H1 (cell line): ENCODE results near the gene TAF8. TPM values are rescaled to one million over a fixed set of nuclear protein-coding genes. Genes with fewer than 3 reads are reported as not detected.

Source experiments
- CTCF ChIA-PET: fragments of 300-600 bp; sonication (Branson Sonifier 250); formaldehyde crosslinking; loops from one replicate; lab custom pipeline; 2021; ENCODE audit not compliant: partially characterized antibody; lab: Charles Lee
- POLR2A ChIA-PET: fragments of 300-600 bp; sonication (Branson Sonifier 250); formaldehyde crosslinking; loops from one replicate; lab custom pipeline; 2021; ENCODE audit warnings: inconsistent platforms; ENCODE audit not compliant: partially characterized antibody; lab: Charles Lee
- DNase-seq, 2 experiments: peaks; one replicate each; pipeline versions ENCODE4 v3.0.0 to v3.0.0-alpha.2; 2010 to 2022; ENCODE audit warnings: low spot score in 2 of 2, low read depth in 1 of 2, mixed read lengths in 1 of 2
- FAIRE-seq: peaks from 2 replicates; lab custom pipeline; 2011; peaks lifted over from hg19 to GRCh38; lab: Jason Lieb, UNC
- H2AFZ ChIP-seq: 2 replicates; pipeline ENCODE4 v1.8.1; 2012; ENCODE audit warnings: low read length, inconsistent platforms
- H2AK5ac ChIP-seq: 2 replicates; pipeline ENCODE4 v1.6.1; 2013; ENCODE audit warnings: low read depth, low read length
- H2BK120ac ChIP-seq: replicated peaks from 2 replicates; pipeline ENCODE3; 2013; ENCODE audit warnings: low read depth, low read length, inconsistent platforms
- H2BK12ac ChIP-seq: 2 replicates; pipeline ENCODE4 v1.6.1; 2013; ENCODE audit warnings: low read depth, low read length
- H2BK15ac ChIP-seq: 2 replicates; pipeline ENCODE4 v1.6.1; 2013; ENCODE audit warnings: low read length
- H2BK20ac ChIP-seq: 2 replicates; pipeline ENCODE4 v1.6.1; 2013; ENCODE audit warnings: low read length
- H2BK5ac ChIP-seq: 2 replicates; pipeline ENCODE4 v1.6.1; 2013; ENCODE audit warnings: low read depth, low read length
- H3K14ac ChIP-seq: 2 replicates; pipeline ENCODE4 v1.6.1; 2013; ENCODE audit warnings: inconsistent platforms; ENCODE audit not compliant: insufficient read length
- H3K18ac ChIP-seq: 2 replicates; pipeline ENCODE4 v1.6.1; 2013; ENCODE audit warnings: low read length; ENCODE audit errors: extremely low read depth
- H3K23ac ChIP-seq: 2 replicates; pipeline ENCODE4 v1.6.1; 2013; ENCODE audit warnings: inconsistent platforms; ENCODE audit not compliant: insufficient read length
- H3K23me2 ChIP-seq: 2 replicates; pipeline ENCODE4 v1.6.1; 2013; ENCODE audit warnings: low read depth, low read length
- H3K27ac ChIP-seq: 2 replicates; pipeline ENCODE4 v1.6.1; 2011; ENCODE audit warnings: low read depth, low read length, inconsistent platforms
- H3K27me3 ChIP-seq, 4 experiments: replicated peaks in 1 of 4; 1 replicate in 1 of 4; 2 replicates in 3 of 4; pipeline versions ENCODE4 v1.6.1 to v1.8.1; 2011 to 2013; ENCODE audit warnings: low read length in 3 of 4, mild to moderate bottlenecking in 3 of 4, inconsistent platforms in 2 of 4, mixed read lengths in 2 of 4, moderate library complexity in 1 of 4; ENCODE audit not compliant: control insufficient read depth in 3 of 4, insufficient read depth in 3 of 4; ENCODE audit errors: extremely low read depth in 1 of 4
- H3K36me3 ChIP-seq, 4 experiments: 2 replicates each; pipeline versions ENCODE4 v1.6.1 to v1.8.1; 2011 to 2013; ENCODE audit warnings: mild to moderate bottlenecking in 4 of 4, low read length in 3 of 4, moderate library complexity in 2 of 4, control low read depth in 1 of 4, inconsistent platforms in 1 of 4; ENCODE audit not compliant: insufficient read depth in 4 of 4, control insufficient read depth in 2 of 4
- H3K4ac ChIP-seq: replicated peaks from 2 replicates; pipeline ENCODE3; 2013; ENCODE audit warnings: low read length, low read depth, mixed read lengths, inconsistent platforms; ENCODE audit not compliant: insufficient read length
- H3K4me1 ChIP-seq, 4 experiments: replicated peaks in 1 of 4; 1 replicate in 1 of 4; 2 replicates in 3 of 4; pipeline versions ENCODE4 v1.6.1 to v1.8.1; 2011 to 2013; ENCODE audit warnings: low read length in 3 of 4, inconsistent platforms in 2 of 4, mixed read lengths in 1 of 4; ENCODE audit not compliant: insufficient read depth in 4 of 4, control insufficient read depth in 3 of 4
- H3K4me2 ChIP-seq, 2 experiments: 2 replicates each; pipeline versions ENCODE4 v1.6.1 to v1.8.1; 2011 to 2013; ENCODE audit warnings: low read depth in 2 of 2, low read length in 2 of 2, control low read depth in 1 of 2, inconsistent platforms in 1 of 2, mild to moderate bottlenecking in 1 of 2; ENCODE audit not compliant: insufficient read depth in 1 of 2
- H3K4me3 ChIP-seq, 4 experiments: fragments of 200-600, 300-600 bp in 1 of 4; sonication (generic), shearing (Covaris generic), sonication (Bioruptor Twin) in 1 of 4; 2 replicates each; pipeline versions ENCODE4 v1.5.1 to v1.8.1; 2011 to 2016; ENCODE audit warnings: low read length in 4 of 4, low read depth in 3 of 4, control low read depth in 2 of 4, inconsistent platforms in 2 of 4, mild to moderate bottlenecking in 2 of 4, mixed read lengths in 1 of 4, moderate library complexity in 1 of 4; ENCODE audit not compliant: insufficient read depth in 2 of 4; ENCODE audit errors: extremely low read depth in 1 of 4
- H3K56ac ChIP-seq: replicated peaks from 2 replicates; pipeline ENCODE3; 2013; ENCODE audit warnings: low read depth, mild to moderate bottlenecking, mixed read lengths, low read length, inconsistent platforms; ENCODE audit not compliant: insufficient read length
- H3K79me1 ChIP-seq: 2 replicates; pipeline ENCODE4 v1.6.1; 2013; ENCODE audit warnings: low read depth, low read length, control low read depth
- H3K79me2 ChIP-seq, 2 experiments: 2 replicates each; pipeline versions ENCODE4 v1.6.1 to v1.8.1; 2012 to 2013; ENCODE audit warnings: low read length in 2 of 2, mild to moderate bottlenecking in 2 of 2, inconsistent platforms in 1 of 2; ENCODE audit not compliant: insufficient read depth in 2 of 2, control insufficient read depth in 1 of 2
- H3K9ac ChIP-seq, 4 experiments: replicated peaks in 1 of 4; 1 replicate in 1 of 4; 2 replicates in 3 of 4; pipeline versions ENCODE4 v1.6.1 to v1.8.1; 2011 to 2013; ENCODE audit warnings: low read depth in 3 of 4, low read length in 3 of 4, control low read depth in 2 of 4, mild to moderate bottlenecking in 2 of 4, moderate library complexity in 2 of 4, inconsistent platforms in 1 of 4; ENCODE audit errors: extremely low read depth in 1 of 4
- H3K9me3 ChIP-seq, 2 experiments: 2 replicates each; pipeline versions ENCODE4 v1.6.1 to v1.8.1; 2012 to 2013; ENCODE audit warnings: mild to moderate bottlenecking in 2 of 2, moderate library complexity in 2 of 2, control low read depth in 1 of 2, inconsistent platforms in 1 of 2, low read depth in 1 of 2, low read length in 1 of 2, mixed read lengths in 1 of 2; ENCODE audit not compliant: insufficient read depth in 2 of 2
- H4K20me1 ChIP-seq, 2 experiments: replicated peaks in 1 of 2; 2 replicates each; pipeline versions ENCODE3 to v1.8.1; 2011 to 2013; ENCODE audit warnings: inconsistent platforms in 2 of 2, low read length in 2 of 2, mild to moderate bottlenecking in 1 of 2; ENCODE audit not compliant: insufficient read depth in 2 of 2, control insufficient read depth in 1 of 2
- H4K5ac ChIP-seq: 2 replicates; pipeline ENCODE4 v1.6.1; 2013; ENCODE audit warnings: low read length, low read depth, mixed read lengths, inconsistent platforms; ENCODE audit not compliant: insufficient read length
- H4K8ac ChIP-seq: 2 replicates; pipeline ENCODE4 v1.8.0; 2013; ENCODE audit warnings: mild to moderate bottlenecking, moderate library complexity, low read length, inconsistent platforms; ENCODE audit not compliant: insufficient read depth; ENCODE audit errors: extremely low read depth
- H4K91ac ChIP-seq: replicated peaks from 2 replicates; pipeline ENCODE3; 2013; ENCODE audit warnings: low read length, mixed read lengths, inconsistent platforms; ENCODE audit not compliant: insufficient read length
- CBX8 ChIP-seq: fragments of 300-800, 300-1000 bp; sonication (generic); IDR thresholded peaks from 2 replicates; pipeline ENCODE4 v1.7.1; 2016; ENCODE audit warnings: low read depth, low read length, borderline replicate concordance
- CHD1 ChIP-seq: IDR thresholded peaks from 2 replicates; pipeline ENCODE4 v1.6.1; 2012; ENCODE audit warnings: low read depth, low read length, improper control_type of control experiment
- CHD2 ChIP-seq: IDR thresholded peaks from 2 replicates; pipeline ENCODE4 v1.6.1; 2012; ENCODE audit warnings: low read length, improper control_type of control experiment
- GABPA ChIP-seq: IDR thresholded peaks from 2 replicates; pipeline ENCODE4 v1.6.1; 2011; ENCODE audit warnings: mild to moderate bottlenecking, low read length, moderate library complexity, borderline replicate concordance; ENCODE audit not compliant: insufficient read depth
- POU5F1 ChIP-seq: IDR thresholded peaks from 2 replicates; pipeline ENCODE4 v1.6.1; 2011; ENCODE audit warnings: low read depth, mild to moderate bottlenecking, low read length, moderate library complexity
- RFX5 ChIP-seq: IDR thresholded peaks from 2 replicates; pipeline ENCODE4 v1.6.1; 2011; ENCODE audit warnings: low read depth, low read length, improper control_type of control experiment, borderline replicate concordance
- RNF2 ChIP-seq: fragments of 200-900, 300-1000 bp; sonication (generic); IDR thresholded peaks from 2 replicates; pipeline ENCODE4 v1.7.1; 2016; ENCODE audit warnings: borderline replicate concordance, low read depth, mild to moderate bottlenecking, antibody characterized with exemption, low read length; ENCODE audit not compliant: poor library complexity, severe bottlenecking; ENCODE audit errors: missing control alignments
- SP1 ChIP-seq: IDR thresholded peaks from 2 replicates; pipeline ENCODE4 v1.6.1; 2011; ENCODE audit warnings: low read depth, low read length
- SUZ12 ChIP-seq: fragments of 200-600 bp; sonication (generic); IDR thresholded peaks from 2 replicates; pipeline ENCODE4 v1.6.1; 2012; ENCODE audit warnings: mild to moderate bottlenecking, inconsistent platforms, low read length, moderate library complexity, mixed read lengths
- TAF7 ChIP-seq: optimal IDR thresholded peaks from 2 replicates; pipeline ENCODE3; 2011; ENCODE audit warnings: low read depth, mild to moderate bottlenecking, inconsistent platforms, low read length, moderate library complexity, borderline replicate concordance
- WGBS, 2 experiments: shearing (Covaris generic) in 1 of 2; methylation state at CpG; one replicate each; pipeline versions ENCODE4 v1.1.6 to v1.1.7; 2013 to 2015; ENCODE audit warnings: low lambda C conversion rate in 2 of 2, mixed read lengths in 2 of 2, inconsistent platforms in 1 of 2, low coverage in 1 of 2, missing lambda C conversion rate in 1 of 2; ENCODE audit not compliant: insufficient replicate concordance in 2 of 2, insufficient coverage in 1 of 2, insufficient read length in 1 of 2; ENCODE audit errors: extremely low coverage in 1 of 2, missing lambda C conversion rate in 1 of 2; 5-methylcytosine and 5-hydroxymethylcytosine counted together
- polyA plus RNA-seq, 7 experiments: library from polyadenylated mRNA; depleted of rRNA in 3 of 7; stranded (reverse) in 5 of 7; unstranded in 2 of 7; fragments of >200 nt in 5 of 7; fragments of 200-250 nt in 2 of 7; gene quantifications; 1 replicate in 5 of 7; 2 replicates in 1 of 7; 4 replicates in 1 of 7; pipeline versions ENCODE4 v1.2.1 to v1.2.3, GENCODE V29; 2011 to 2013; ENCODE audit warnings: missing spikeins in 2 of 7, mixed read lengths in 2 of 7
- total RNA-seq: library from RNA; stranded (reverse); fragmentation: NEBNext Ultra II Directional; extraction: Animal tissue kit (Norgen Biotek cat#: 25700); gene quantifications from 2 replicates; pipeline ENCODE4 v1.2.1, GENCODE V29; 2021
- TF ChIP-seq, protein P1 (sequence below): IDR thresholded peaks from 2 replicates; pipeline ENCODE4 v1.6.1; 2011; ENCODE audit warnings: low read depth, mild to moderate bottlenecking, low read length; ENCODE audit not compliant: insufficient read depth
- TF ChIP-seq, protein P2 (sequence below): IDR thresholded peaks from 2 replicates; pipeline ENCODE4 v1.6.1; 2012; ENCODE audit warnings: inconsistent platforms

TAF8 gene
- total and polyA plus RNA-seq, 2 of the 8 experiments (the other 6 are each of a cell fraction or from before 2014, with no cell fraction given): 32.2 to 34.0 TPM

DNA sequence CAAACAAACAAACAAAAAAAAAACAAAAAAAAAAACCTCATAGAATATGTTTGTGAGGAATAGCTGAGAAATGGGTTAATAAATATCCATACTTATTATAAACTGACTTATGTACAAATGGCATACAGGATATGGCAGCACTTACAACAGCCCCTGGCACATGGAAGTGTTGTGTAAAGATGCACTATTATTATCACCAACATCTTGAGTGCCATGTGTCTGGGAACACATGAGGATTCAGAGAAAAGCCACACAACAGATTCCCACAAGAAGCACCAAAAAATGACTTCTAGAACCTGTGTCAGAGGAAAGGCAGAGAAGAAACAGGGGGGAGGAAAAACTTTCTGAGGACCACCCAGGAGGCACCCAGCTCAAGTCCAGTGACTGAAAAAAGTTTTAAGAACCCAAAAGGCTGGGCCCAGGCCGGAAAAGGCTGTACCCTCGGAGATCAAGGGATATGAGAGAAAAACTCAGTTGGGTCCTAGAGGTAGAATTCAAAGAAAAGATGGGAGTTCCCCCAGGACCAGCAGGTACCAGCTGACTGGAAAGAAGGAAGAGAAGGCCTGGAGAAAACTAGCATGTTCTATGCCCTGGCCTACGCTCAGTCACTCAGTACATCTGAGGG is 9.4 kb upstream of the TAF8 start:
- WGBS, 2 experiments: 87% methylated on average over 3 of the region's 3 CpGs; no CpG with 5 or more reads in 1 of the 2 experiments
- Histone ChIP-seq H4K91ac (no peak overlapping the region), H2BK15ac (no peak overlapping the region), H3K27me3 (peaks cover 5 to 31% (median 23%) of the 10 kb centered on the region in 4 experiments), H3K79me2 (no peaks in the 10 kb centered on the region), H2BK5ac (no peak overlapping the region), H3K36me3 (no peaks in the 10 kb centered on the region), H3K18ac (no peak overlapping the region; the same call in 1 of the 2 replicates), H4K20me1 (peaks cover 0 to 5% of the 10 kb centered on the region in 2 experiments), H4K5ac (no peak overlapping the region), H2BK20ac (no peak overlapping the region), H3K23ac (no peak overlapping the region), H3K4ac (no peak overlapping the region), H3K27ac (no peak overlapping the region), H3K79me1 (no peaks in the 10 kb centered on the region), H3K4me3 (no peak overlapping the region), H2AFZ (no peak overlapping the region), H2AK5ac (no peak overlapping the region), H2BK120ac (no peak overlapping the region), H3K4me2 (no peak overlapping the region), H3K9me3 (no peaks in the 10 kb centered on the region), H3K23me2 (no peaks in the 10 kb centered on the region), H3K14ac (no peak overlapping the region), H2BK12ac (no peak overlapping the region), H3K4me1 (peaks cover 3 to 11% (median 6%) of the 10 kb centered on the region in 4 experiments), H4K8ac (no peak overlapping the region), H3K56ac (no peak overlapping the region), H3K9ac (no peak overlapping the region)
- ChIA-PET CTCF (interaction anchor here (0.7 to 11.7 kb wide), 15 partner anchors 10 to 334 kb away, joined by 3 to 219 read pairs (median 4); partner anchors contain the start of genes BYSL, CCND3, MED20 and PRICKLE4), POLR2A (interaction anchor here (0.7 to 15.0 kb wide), 6 partner anchors 10 to 258 kb away, joined by 3 to 157 read pairs (median 3); partner anchors contain the start of genes BYSL, C6orf132, CCND3 and MED20)
- DNase-seq (no peak), FAIRE-seq (no peak)
- TF ChIP-seq RNF2 (no peak), SP1 (no peak), POU5F1 (no peak), CHD1 (no peak), CHD2 (no peak), GABPA (no peak), RFX5 (no peak), SUZ12 (no peak), CBX8 (no peak), TAF7 (no peak)
- TF ChIP-seq, protein P1, sequence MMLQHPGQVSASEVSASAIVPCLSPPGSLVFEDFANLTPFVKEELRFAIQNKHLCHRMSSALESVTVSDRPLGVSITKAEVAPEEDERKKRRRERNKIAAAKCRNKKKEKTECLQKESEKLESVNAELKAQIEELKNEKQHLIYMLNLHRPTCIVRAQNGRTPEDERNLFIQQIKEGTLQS: no peak
- TF ChIP-seq, protein P2, sequence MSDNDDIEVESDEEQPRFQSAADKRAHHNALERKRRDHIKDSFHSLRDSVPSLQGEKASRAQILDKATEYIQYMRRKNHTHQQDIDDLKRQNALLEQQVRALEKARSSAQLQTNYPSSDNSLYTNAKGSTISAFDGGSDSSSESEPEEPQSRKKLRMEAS: no peak
